Esophagus squamous epithelium (tissue), 5 donors: ENCODE data around the gene SCGB1D1. TPM values are rescaled to one million over a fixed set of nuclear protein-coding genes. Genes with fewer than 3 reads are reported as not detected.

Source experiments
- DNase-seq: peaks from one replicate; lab custom pipeline; 2025; lab: John Stamatoyannopoulos, UW
- H3K27ac ChIP-seq, 4 donors: fragments of 200-600 bp; sonication (generic); one replicate each; pipeline ENCODE4 v1.5.1; 2016 to 2019; ENCODE audit warnings: mild to moderate bottlenecking in 1 of 4
- H3K27me3 ChIP-seq, 4 donors: fragments of 200-600 bp; sonication (generic); 1 replicate in 3 of 4; 2 replicates in 1 of 4; pipeline versions ENCODE4 v1.5.1 to v1.6.0; 2017 to 2021; ENCODE audit warnings: antibody characterized with exemption in 1 of 4
- H3K36me3 ChIP-seq, 3 donors: fragments of 200-600 bp; sonication (generic); one replicate each; pipeline ENCODE4 v1.5.1; 2016 to 2019
- H3K4me1 ChIP-seq, 3 donors: fragments of 200-600 bp; sonication (generic); one replicate each; pipeline ENCODE4 v1.5.1; 2017 to 2019
- H3K4me3 ChIP-seq, 4 donors: fragments of 200-600 bp; sonication (generic); 1 replicate in 3 of 4; 2 replicates in 1 of 4; pipeline ENCODE4 v1.5.1; 2016 to 2019; ENCODE audit warnings: mild to moderate bottlenecking in 2 of 4, moderate library complexity in 1 of 4
- H3K9me3 ChIP-seq, 3 donors: fragments of 200-600 bp; sonication (generic); one replicate each; pipeline ENCODE4 v1.5.1; 2016 to 2019
- CTCF ChIP-seq, 6 experiments: fragments of 450-650 bp in 4 of 6; fragments of 200-600 bp in 2 of 6; sonication (generic) in 2 of 6; IDR thresholded peaks; one replicate each; pipeline ENCODE4 v1.5.1; 2016 to 2019; ENCODE audit warnings: antibody characterized with exemption in 6 of 6, mild to moderate bottlenecking in 4 of 6, moderate library complexity in 4 of 6
- POLR2A ChIP-seq, 4 donors: fragments of 450-650 bp; IDR thresholded peaks; one replicate each; pipeline ENCODE4 v1.6.1; 2017; ENCODE audit warnings: antibody characterized with exemption in 4 of 4, mild to moderate bottlenecking in 4 of 4, moderate library complexity in 3 of 4
- WGBS, 2 donors: methylation state at CpG; one replicate each; pipeline ENCODE4 v1.1.5; 2018; 5-methylcytosine and 5-hydroxymethylcytosine counted together
- intact Hi-C: fragments of 100-400 bp; cut with DNase I; formaldehyde crosslinking; loops from one replicate; pipeline ENCODE4 v1.15.0; 2022
- total RNA-seq, 4 donors: library from RNA; depleted of rRNA; stranded (reverse); fragments of >200 nt; gene quantifications; one replicate each; pipeline ENCODE4 v1.1.0, GENCODE V29; 2016
- donor health status: DM: yes; HTN: yes; CAD: no.

SCGB1D1 gene
- total RNA-seq, 4 donors from 2014 or later, result not detected

GRCh38 chr11:62237499-62237898 lies 47.5 kb downstream of the SCGB1D1 start:
- Histone ChIP-seq H3K4me1 (peaks cover 0 to 13% (median 0%) of the 10 kb centered on the region in 3 donors), H3K27me3 (peaks cover 0 to 66% (median 0%) of the 10 kb centered on the region in 4 donors), H3K36me3 (no peaks in the 10 kb centered on the region), H3K9me3 (no peaks in the 10 kb centered on the region), H3K27ac (no peak overlapping the region), H3K4me3 (no peak overlapping the region)
- WGBS, 2 donors, result 64 to 70% methylated on average over 3 to 4 of the region's 4 CpGs
- intact Hi-C loops, result no loop called here
- TF ChIP-seq POLR2A (IDR thresholded peaks at IDR 0.05) (no peak), CTCF (IDR thresholded peaks at IDR 0.05) (no peak)
- no peak for DNase-seq

GRCh38 chr11:62238151-62238550 lies 48.1 kb downstream of the SCGB1D1 start:
- H3K4me3 ChIP-seq, result no peak overlapping the region
- WGBS, 2 donors, result 69 to 81% methylated on average over 4 of the region's 4 CpGs
- peaks cover 0 to 13% (median 0%) of the 10 kb centered on the region in 3 donors for H3K4me1 ChIP-seq
- no peak for DNase-seq
- H3K27me3 ChIP-seq, result peaks cover 0 to 66% (median 0%) of the 10 kb centered on the region in 4 donors
- H3K36me3 ChIP-seq, result no peaks in the 10 kb centered on the region
- no peak overlapping the region for H3K27ac ChIP-seq
- no peak for TF ChIP-seq POLR2A (IDR thresholded peaks at IDR 0.05)
- TF ChIP-seq CTCF (IDR thresholded peaks at IDR 0.05), result no peak
- no peaks in the 10 kb centered on the region for H3K9me3 ChIP-seq
- intact Hi-C loops, result no loop called here

- H3K27ac ChIP-seq, result no peak overlapping the region
- DNase-seq, result no peak
- peaks cover 0 to 13% (median 0%) of the 10 kb centered on the region in 3 donors for H3K4me1 ChIP-seq
- H3K27me3 ChIP-seq, result peaks cover 0 to 68% (median 0%) of the 10 kb centered on the region in 4 donors
- intact Hi-C loops, result no loop called here
- WGBS, 2 donors, result 76 to 78% methylated on average over 3 of the region's 3 CpGs
- TF ChIP-seq POLR2A (IDR thresholded peaks at IDR 0.05), result no peak
- no peak for TF ChIP-seq CTCF (IDR thresholded peaks at IDR 0.05)
- H3K9me3 ChIP-seq, result no peaks in the 10 kb centered on the region
- H3K4me3 ChIP-seq, result no peak overlapping the region
- H3K36me3 ChIP-seq, result no peaks in the 10 kb centered on the region
These were observed 51.1 kb downstream of the SCGB1D1 start for GRCh38 chr11:62241095-62241494.

- no peaks in the 10 kb centered on the region for H3K9me3 ChIP-seq
- H3K27me3 ChIP-seq, result peaks cover 0 to 72% (median 0%) of the 10 kb centered on the region in 4 donors
- no peak within 1 kb of the TSS for H3K27ac ChIP-seq
- TF ChIP-seq CTCF (IDR thresholded peaks at IDR 0.05) (no peak), POLR2A (IDR thresholded peaks at IDR 0.05) (no peak)
- WGBS, 2 donors, result 6% methylated on average over 3 of the region's 3 CpGs; no CpG with 5 or more reads in 1 of the 2 donors
- no peaks in the 10 kb centered on the region for H3K36me3 ChIP-seq
- H3K4me1 ChIP-seq, result peaks cover 0 to 13% (median 0%) of the 10 kb centered on the region in 3 donors
- intact Hi-C loops, result no loop called here
- H3K4me3 ChIP-seq, result no peak within 1 kb of the TSS
- no peak for DNase-seq
These were observed 52.0 kb downstream of the SCGB1D1 start, which contains the start of gene SCGB1D2 for GRCh38 chr11:62242021-62242420. Gene SCGB1D2, plus strand, starts transcription at chr11:62242239. Its CDS starts 69 bp downstream, at chr11:62242308.

Other genes with a start within 250 kb of the SCGB1D1 start
- gene BEST1, start 239.9 kb upstream of the SCGB1D1 start, total RNA-seq, result 1 to 10 TPM in 1 of 4 donors, under 1 TPM in 3; 0.08 to 2.7 (median 0.39) TPM
- 1,000 to 10,000 TPM in 1 of 4 donors, 100 to 1,000 TPM in 3; 716 to 1,904 (median 760) TPM for gene FTH1, start 222.6 kb upstream of the SCGB1D1 start, total RNA-seq
- 10 to 100 TPM; 33.8 to 84.0 (median 53.1) TPM for gene INCENP, start 66.2 kb upstream of the SCGB1D1 start, total RNA-seq
- 1 to 10 TPM in 1 of 4 donors, not detected in 3; 1.6 TPM for gene SCGB2A1, start 18.5 kb downstream of the SCGB1D1 start, total RNA-seq
- gene SCGB1D2, start 52.0 kb downstream of the SCGB1D1 start, total RNA-seq, result 1 to 10 TPM in 1 of 4 donors, not detected in 3; 1.5 TPM
- gene SCGB2A2, start 79.9 kb downstream of the SCGB1D1 start, total RNA-seq, result 10 to 100 TPM in 1 of 4 donors, not detected in 3; 28.7 TPM
- gene SCGB1D4, start 108.9 kb downstream of the SCGB1D1 start, total RNA-seq, result not detected
- 1 to 10 TPM in 2 of 4 donors, under 1 TPM in 1, not detected in 1; 0.66 to 7.6 (median 4.4) TPM for gene ASRGL1, start 147.2 kb downstream of the SCGB1D1 start, total RNA-seq
- 1 to 10 TPM in 2 of 4 donors, not detected in 2; 5.9 to 6.6 TPM for gene SCGB1A1, start 228.8 kb downstream of the SCGB1D1 start, total RNA-seq